Panc1 (cell line): ENCODE measurements around the gene MACROD1. TPM values are rescaled to one million over a fixed set of nuclear protein-coding genes. Genes with fewer than 3 reads are reported as not detected.

Experiments used
- ATAC-seq: fragments of 200-7000 bp; cut with Tn5 transposase; 2 replicates; pipeline ENCODE4 v1.9.1; 2020; ENCODE audit warnings: mild to moderate bottlenecking, moderate library complexity
- BruUV-seq: library from RNA; stranded (reverse); fragments of 400-500 nt; replicated peaks from 2 replicates; lab custom pipeline; 2021; lab: Mats Ljungman, UMichigan
- CTCF ChIA-PET: fragments of 300-600 bp; sonication (Branson Sonifier 250); formaldehyde crosslinking; loops from one replicate; lab custom pipeline; 2022; ENCODE audit warnings: antibody characterized with exemption; lab: Charles Lee
- POLR2A ChIA-PET: fragments of 300-600 bp; sonication (Branson Sonifier 250); formaldehyde crosslinking; loops from one replicate; lab custom pipeline; 2022; ENCODE audit warnings: antibody characterized with exemption; lab: Charles Lee
- DNase-seq: peaks from one replicate; pipeline ENCODE4 v3.0.0-alpha.2; 2010; ENCODE audit warnings: low read depth, low spot score
- H3K27ac ChIP-seq: 2 replicates; pipeline ENCODE4 v1.5.1; 2011; ENCODE audit warnings: mild to moderate bottlenecking, low read length, inconsistent platforms
- H3K27me3 ChIP-seq: fragments of 200-500 bp; sonication (Bioruptor generic); 2 replicates; pipeline ENCODE4 v1.6.0; 2014; ENCODE audit warnings: low read length, inconsistent platforms; ENCODE audit not compliant: control insufficient read depth, insufficient read depth
- H3K36me3 ChIP-seq: fragments of 200-500 bp; sonication (Bioruptor generic); 2 replicates; pipeline ENCODE4 v1.5.1; 2014; ENCODE audit warnings: inconsistent platforms, mild to moderate bottlenecking, low read length, moderate library complexity; ENCODE audit not compliant: control insufficient read depth, insufficient read depth
- H3K4me1 ChIP-seq: 2 replicates; pipeline ENCODE4 v1.5.1; 2011; ENCODE audit warnings: inconsistent platforms, mild to moderate bottlenecking, low read length, moderate library complexity; ENCODE audit not compliant: control insufficient read depth, insufficient read depth
- H3K4me3 ChIP-seq, 2 experiments: 2 replicates each; pipeline ENCODE4 v1.5.1; 2011 to 2012; ENCODE audit warnings: low read depth in 2 of 2, low read length in 2 of 2, mild to moderate bottlenecking in 2 of 2, inconsistent platforms in 1 of 2, moderate library complexity in 1 of 2
- H3K9me3 ChIP-seq: fragments of 200-500 bp; sonication (Bioruptor generic); 2 replicates; pipeline ENCODE4 v1.5.1; 2014; ENCODE audit warnings: low read depth, mild to moderate bottlenecking, inconsistent platforms, low read length, moderate library complexity; ENCODE audit not compliant: control insufficient read depth, insufficient read depth
- CTCF ChIP-seq: fragments of 450-650 bp; IDR thresholded peaks from 2 replicates; pipeline ENCODE4 v1.5.1; 2017; ENCODE audit warnings: mild to moderate bottlenecking
- POLR2AphosphoS5 ChIP-seq: IDR thresholded peaks from 2 replicates; pipeline ENCODE4 v1.6.1; 2012; ENCODE audit warnings: mild to moderate bottlenecking, low read depth, low read length, moderate library complexity
- REST ChIP-seq, 2 experiments: IDR thresholded peaks; 2 replicates each; pipeline ENCODE4 v1.6.1; 2011 to 2012; ENCODE audit warnings: low read depth in 2 of 2, control low read depth in 1 of 2, low read length in 1 of 2, mild to moderate bottlenecking in 1 of 2, moderate library complexity in 1 of 2; ENCODE audit not compliant: insufficient read depth in 1 of 2
- SIN3A ChIP-seq: IDR thresholded peaks from 2 replicates; pipeline ENCODE4 v1.6.1; 2012; ENCODE audit warnings: low read depth, mild to moderate bottlenecking, low read length, moderate library complexity, borderline replicate concordance; ENCODE audit not compliant: insufficient read depth
- TCF7L2 ChIP-seq: IDR thresholded peaks from 2 replicates; pipeline ENCODE4 v1.6.1; 2011; ENCODE audit warnings: mild to moderate bottlenecking, low read depth, low read length, inconsistent platforms
- in situ Hi-C: cut with HindIII; loops from 2 replicates; pipeline ENCODE4 v1.10.0; 2016; ENCODE audit warnings: low sequenced_read_pairs, low pct_unique_long_range_greater_than_20kb
- intact Hi-C: fragments of 100-400 bp; cut with micrococcal nuclease; formaldehyde crosslinking; loops from one replicate; pipeline ENCODE4 v1.10.0; 2022; ENCODE audit not compliant: unreplicated experiment
- total RNA-seq: library from RNA; stranded (reverse); gene quantifications from one replicate; pipeline ENCODE4 v1.2.1, GENCODE V29; 2021; ENCODE audit not compliant: unreplicated experiment

The MACROD1 gene
- total RNA-seq, 1 experiment from 2014 or later = 16.8 TPM

- no peak for DNase-seq
- peak; percentile 73 for ATAC-seq
- in situ Hi-C loops (no loop called here), intact Hi-C loops (no loop called here)
- CTCF ChIA-PET = interaction anchor here (1.1 kb wide), 1 partner anchor 32 kb away, joined by 3 read pairs; no protein-coding TSS in a partner anchor
- H3K27me3 ChIP-seq = no peaks in the 10 kb centered on the region
- no peak overlapping the region for H3K27ac ChIP-seq
- H3K4me1 ChIP-seq = peaks cover 7% of the 10 kb centered on the region
- POLR2A ChIA-PET = no interaction called here
- no peak overlapping the region for H3K4me3 ChIP-seq
- H3K36me3 ChIP-seq = no peaks in the 10 kb centered on the region
- no TSS peak for BruUV-seq
- no peaks in the 10 kb centered on the region for H3K9me3 ChIP-seq
- no peak for TF ChIP-seq TCF7L2
- no peak for TF ChIP-seq REST (IDR thresholded peaks at IDR 0.05; ENCODE audit: insufficient read depth in 1 of 2, low read depth in 2 of 2, low read length in 1 of 2)
- TF ChIP-seq POLR2AphosphoS5 = no peak
- no peak for TF ChIP-seq CTCF
- no peak for TF ChIP-seq SIN3A
Observed at GRCh38 chr11:64120951-64121569, 44.9 kb downstream of the MACROD1 start.

DNA sequence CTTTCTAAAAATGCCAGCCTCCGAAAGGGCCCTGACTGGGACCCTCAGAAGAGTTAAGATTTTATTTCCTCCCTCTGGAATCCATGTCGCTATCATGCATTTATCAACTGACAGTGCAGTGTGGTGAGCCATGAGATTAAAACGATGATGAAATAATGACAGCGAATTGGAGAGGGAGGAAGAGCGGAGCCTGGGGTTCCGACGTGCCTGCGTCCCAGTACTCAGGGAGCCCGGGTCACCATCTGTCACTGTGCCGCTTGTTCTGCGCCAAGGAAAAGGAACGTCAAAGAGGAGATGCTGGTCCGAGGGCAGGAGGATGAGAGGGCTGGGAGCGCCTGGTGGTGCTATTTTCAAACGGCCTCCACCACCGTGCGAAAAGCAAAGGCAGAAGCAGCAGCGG is 46.2 kb downstream of the MACROD1 start:
- Histone ChIP-seq H3K27ac (no peak overlapping the region), H3K27me3 (no peaks in the 10 kb centered on the region), H3K9me3 (no peaks in the 10 kb centered on the region), H3K4me3 (no peak overlapping the region), H3K4me1 (peaks cover 7% of the 10 kb centered on the region), H3K36me3 (no peaks in the 10 kb centered on the region)
- in situ Hi-C loops (no loop called here), intact Hi-C loops (no loop called here)
- ChIA-PET CTCF (no interaction called here), POLR2A (no interaction called here)
- ATAC-seq = no peak
- TF ChIP-seq REST (IDR thresholded peaks at IDR 0.05; ENCODE audit: insufficient read depth in 1 of 2, low read depth in 2 of 2, low read length in 1 of 2) = no peak
- TF ChIP-seq CTCF = no peak
- TF ChIP-seq TCF7L2 = no peak
- TF ChIP-seq SIN3A = no peak
- no peak for TF ChIP-seq POLR2AphosphoS5
- DNase-seq = no peak
- no TSS peak for BruUV-seq
